Measurements from ENCODE around the gene SOX5. TPM values are rescaled to one million over a fixed set of nuclear protein-coding genes. Genes with fewer than 3 reads are reported as not detected.

Gene SOX5
- under 0.01 and 0.25 TPM in 2 replicates for total RNA-seq

GRCh38 chr12:23949348-23950209 lies at the start of gene SOX5:
TSS of gene SOX5 (minus strand) at chr12:23949670. CDS start at chr12:23949601, 69 bp downstream.

Measured in bladder microvascular endothelial cell (primary cell).